HepG2 (cell line): ENCODE results near the gene TAT. TPM values are rescaled to one million over a fixed set of nuclear protein-coding genes. Genes with fewer than 3 reads are reported as not detected.
A peak's percentile ranks its signal among the peaks of the same experiment; 100 is the strongest.

Source experiments
- ATF7 ChIP-seq, 2 experiments: fragments of 450-650 bp in 1 of 2; sonication (generic) in 1 of 2; formaldehyde crosslinking in 1 of 2; IDR thresholded peaks; 2 replicates each; pipeline versions ENCODE4 v1.4.0 to v1.6.1; 2016 to 2020; ENCODE audit warnings: antibody characterized with exemption in 1 of 2, mild to moderate bottlenecking in 1 of 2, missing genetic modification reagents in 1 of 2
- DR1 ChIP-seq: sonication (generic); formaldehyde crosslinking; IDR thresholded peaks from 2 replicates; pipeline ENCODE4 v1.8.0; 2021; ENCODE audit warnings: mild to moderate bottlenecking, missing genetic modification reagents, inconsistent platforms
- FOSL1 ChIP-seq: sonication (generic); formaldehyde crosslinking; IDR thresholded peaks from 2 replicates; pipeline ENCODE4 v1.9.0; 2021; ENCODE audit warnings: missing genetic modification reagents, borderline replicate concordance
- FOSL2 ChIP-seq: sonication (generic); formaldehyde crosslinking; IDR thresholded peaks from 2 replicates; pipeline ENCODE4 v1.4.0; 2020; ENCODE audit warnings: missing genetic modification reagents
- FOXP1 ChIP-seq, 2 experiments: fragments of 450-650 bp in 1 of 2; IDR thresholded peaks; 2 replicates each; pipeline ENCODE4 v1.6.1; 2017 to 2018; ENCODE audit warnings: antibody characterized with exemption in 1 of 2
- IRF2 ChIP-seq: IDR thresholded peaks from 2 replicates; pipeline ENCODE4 v1.6.1; 2018; ENCODE audit warnings: missing genetic modification reagents, missing compliant biosample characterization
- PAX8 ChIP-seq: sonication (generic); formaldehyde crosslinking; IDR thresholded peaks from 2 replicates; pipeline ENCODE4 v1.8.0; 2022; ENCODE audit warnings: mild to moderate bottlenecking, missing genetic modification reagents, borderline replicate concordance
- PPARG ChIP-seq: conservative IDR thresholded peaks from 2 replicates; pipeline ENCODE4 v1.6.1; 2016; ENCODE audit warnings: missing biosample characterization, missing genetic modification reagents
- PRDM4 ChIP-seq: sonication (generic); formaldehyde crosslinking; IDR thresholded peaks from 2 replicates; pipeline ENCODE4 v1.9.0; 2021; ENCODE audit warnings: missing genetic modification reagents, borderline replicate concordance
- PTBP1 ChIP-seq: fragments of 200-400 bp; formaldehyde crosslinking; IDR thresholded peaks from 2 replicates; pipeline ENCODE4 v1.6.1; 2018; ENCODE audit warnings: low read length, low read depth; ENCODE audit not compliant: poor library complexity, severe bottlenecking
- REXO4 ChIP-seq: sonication (generic); formaldehyde crosslinking; IDR thresholded peaks from 2 replicates; pipeline ENCODE4 v1.8.0; 2022; ENCODE audit warnings: missing genetic modification reagents, mild to moderate bottlenecking, borderline replicate concordance
- SCMH1 ChIP-seq: sonication (generic); formaldehyde crosslinking; IDR thresholded peaks from 2 replicates; pipeline ENCODE4 v1.9.0; 2021; ENCODE audit warnings: missing genetic modification reagents, mild to moderate bottlenecking, borderline replicate concordance
- SKIL ChIP-seq: sonication (generic); formaldehyde crosslinking; IDR thresholded peaks from 2 replicates; pipeline ENCODE4 v1.8.0; 2022; ENCODE audit warnings: missing genetic modification reagents, mild to moderate bottlenecking, moderate library complexity, borderline replicate concordance
- SMARCE1 ChIP-seq: fragments of 450-650 bp; IDR thresholded peaks from 2 replicates; pipeline ENCODE4 v1.6.1; 2017; ENCODE audit warnings: borderline replicate concordance
- SYNCRIP ChIP-seq: fragments of 200-400 bp; formaldehyde crosslinking; IDR thresholded peaks from 2 replicates; pipeline ENCODE4 v1.6.1; 2018; ENCODE audit warnings: mild to moderate bottlenecking, low read depth, low read length; ENCODE audit not compliant: insufficient read depth
- ZBTB33 ChIP-seq: sonication (generic); formaldehyde crosslinking; IDR thresholded peaks from 2 replicates; pipeline ENCODE4 v1.4.0; 2020; ENCODE audit warnings: missing genetic modification reagents
- ZNF12 ChIP-seq: sonication (generic); formaldehyde crosslinking; IDR thresholded peaks from 2 replicates; pipeline ENCODE4 v1.5.0; 2020; ENCODE audit warnings: missing genetic modification reagents
- ZNF3 ChIP-seq: IDR thresholded peaks from 2 replicates; pipeline ENCODE4 v1.7.0; 2017; ENCODE audit warnings: inconsistent platforms
- ZNF501 ChIP-seq: sonication (generic); formaldehyde crosslinking; IDR thresholded peaks from 2 replicates; pipeline ENCODE4 v1.5.1; 2020; ENCODE audit warnings: mild to moderate bottlenecking, moderate library complexity, missing genetic modification reagents
- ZNF557 ChIP-seq: sonication (generic); formaldehyde crosslinking; IDR thresholded peaks from 2 replicates; pipeline ENCODE4 v1.4.0; 2020; ENCODE audit warnings: missing genetic modification reagents
- ZNF569 ChIP-seq: sonication (generic); formaldehyde crosslinking; IDR thresholded peaks from 2 replicates; pipeline ENCODE4 v1.5.0; 2020; ENCODE audit warnings: mild to moderate bottlenecking, missing genetic modification reagents, moderate library complexity, borderline replicate concordance
- ZNF670 ChIP-seq: sonication (generic); formaldehyde crosslinking; IDR thresholded peaks from 2 replicates; pipeline ENCODE4 v1.8.0; 2022; ENCODE audit warnings: mild to moderate bottlenecking, missing genetic modification reagents, borderline replicate concordance
- polyA plus RNA-seq, 8 experiments: library from polyadenylated mRNA; depleted of rRNA in 3 of 8; stranded (reverse) in 7 of 8; unstranded in 1 of 8; fragments of >200 nt; fragmentation: Illumina TruSeq in 4 of 8; extraction: Trizol in 4 of 8; gene quantifications; 2 replicates each; pipeline versions ENCODE4 v1.2.1 to v1.2.3, GENCODE V29; 2011 to 2016; ENCODE audit warnings: low read depth in 4 of 8, missing spikeins in 1 of 8, mixed read lengths in 1 of 8; ENCODE audit not compliant: insufficient read depth in 1 of 8
- total RNA-seq, 5 experiments: library from RNA; depleted of rRNA; stranded (reverse); fragments of >200 nt; fragmentation: Illumina TruSeq; extraction: Trizol; gene quantifications; 2 replicates each; pipeline ENCODE4 v1.2.3, GENCODE V29; 2016; ENCODE audit warnings: low read depth in 1 of 5

TAT gene
- total and polyA plus RNA-seq, 2 of the 13 experiments (the other 11 are each of a cell fraction or from before 2014, with no cell fraction given) = 1.6 to 5.8 TPM

GRCh38 chr16:71610936-71611871 lies 34.3 kb upstream of the TAT start (continued):
- TF ChIP-seq ATF7 (IDR thresholded peaks at IDR 0.05) (no peak), ATF7 (CRISPR knock-in tag; IDR thresholded peaks at IDR 0.05) (no peak), ZNF569 (CRISPR knock-in tag) (no peak), ZBTB33 (CRISPR knock-in tag) (peak; percentile 75), PAX8 (CRISPR knock-in tag) (no peak), PRDM4 (CRISPR knock-in tag) (no peak; the same call in 1 of the 2 replicates), PTBP1 (no peak), FOSL2 (CRISPR knock-in tag) (peak; percentile 61), PPARG (CRISPR knock-in tag) (no peak), SKIL (CRISPR knock-in tag) (no peak), FOSL1 (CRISPR knock-in tag) (no peak), DR1 (CRISPR knock-in tag) (no peak), ZNF670 (CRISPR knock-in tag) (no peak), SMARCE1 (no peak), SYNCRIP (no peak), IRF2 (CRISPR knock-in tag) (peak; percentile 64; the same call in 1 of the 2 replicates), ZNF501 (peak; percentile 74), SCMH1 (CRISPR knock-in tag) (no peak), ZNF3 (CRISPR knock-in tag) (no peak), REXO4 (no peak), ZNF557 (CRISPR knock-in tag) (0 out of 2 replicates have a peak, but pooled peaks have one; percentile 63), FOXP1 (IDR thresholded peaks at IDR 0.05) (no peak), FOXP1 (CRISPR knock-in tag; IDR thresholded peaks at IDR 0.05) (no peak), ZNF12 (CRISPR knock-in tag) (no peak)
